GM23248 (cell line): ENCODE measurements around the gene CENPA. TPM values are rescaled to one million over a fixed set of nuclear protein-coding genes. Genes with fewer than 3 reads are reported as not detected.

Experiments
- DNase-seq: peaks from one replicate; pipeline ENCODE4 v3.0.0-alpha.2; 2015
- H2AFZ ChIP-seq: fragments of 200-600 bp; sonication (generic); 2 replicates; pipeline ENCODE4 v1.6.1; 2016; ENCODE audit warnings: antibody characterized with exemption
- H3F3A ChIP-seq: fragments of 200-600 bp; sonication (generic); 2 replicates; pipeline ENCODE4 v1.6.1; 2016; ENCODE audit warnings: mild to moderate bottlenecking, antibody characterized with exemption, mixed run types; ENCODE audit not compliant: insufficient read depth
- H3K27ac ChIP-seq: fragments of 200-600 bp; sonication (generic); 2 replicates; pipeline ENCODE4 v1.5.1; 2016; ENCODE audit warnings: mild to moderate bottlenecking
- H3K27me3 ChIP-seq: fragments of 200-600 bp; sonication (generic); replicated peaks from 2 replicates; pipeline ENCODE4 v1.6.1; 2016; ENCODE audit warnings: mild to moderate bottlenecking; ENCODE audit not compliant: insufficient read depth
- H3K36me3 ChIP-seq: fragments of 200-600 bp; sonication (generic); 2 replicates; pipeline ENCODE4 v1.6.1; 2016; ENCODE audit warnings: low read depth, mild to moderate bottlenecking
- H3K4me1 ChIP-seq: fragments of 200-600 bp; sonication (generic); 2 replicates; pipeline ENCODE4 v1.6.1; 2016; ENCODE audit warnings: mild to moderate bottlenecking; ENCODE audit not compliant: insufficient read depth
- H3K4me2 ChIP-seq: fragments of 200-600 bp; sonication (generic); one replicate; pipeline ENCODE4 v1.6.1; 2016; ENCODE audit warnings: mild to moderate bottlenecking; ENCODE audit not compliant: unreplicated experiment
- H3K4me3 ChIP-seq: fragments of 200-600 bp; sonication (generic); 2 replicates; pipeline ENCODE4 v1.5.1; 2016; ENCODE audit warnings: mild to moderate bottlenecking
- H3K79me2 ChIP-seq: fragments of 200-600 bp; sonication (generic); 2 replicates; pipeline ENCODE4 v1.6.1; 2016; ENCODE audit warnings: mild to moderate bottlenecking; ENCODE audit not compliant: insufficient read depth
- H3K9ac ChIP-seq: fragments of 200-600 bp; sonication (generic); 2 replicates; pipeline ENCODE4 v1.6.1; 2016; ENCODE audit warnings: mild to moderate bottlenecking
- H3K9me2 ChIP-seq: fragments of 200-600 bp; sonication (generic); 2 replicates; pipeline ENCODE4 v1.6.1; 2016; ENCODE audit warnings: mixed run types, mild to moderate bottlenecking, moderate library complexity; ENCODE audit not compliant: insufficient read depth
- H3K9me3 ChIP-seq: fragments of 200-600 bp; sonication (generic); one replicate; pipeline ENCODE4 v1.6.1; 2017; ENCODE audit warnings: low read depth
- H4K20me1 ChIP-seq: fragments of 200-600 bp; sonication (generic); 2 replicates; pipeline ENCODE4 v1.6.0; 2016; ENCODE audit not compliant: insufficient read depth
- EZH2 ChIP-seq: fragments of 200-600 bp; sonication (generic); IDR thresholded peaks from 2 replicates; pipeline ENCODE4 v1.6.1; 2018; ENCODE audit warnings: antibody characterized with exemption, mild to moderate bottlenecking; ENCODE audit not compliant: insufficient read depth, poor library complexity, severe bottlenecking
- EZH2phosphoT487 ChIP-seq: fragments of 200-600 bp; sonication (generic); IDR thresholded peaks from 2 replicates; pipeline ENCODE4 v1.6.1; 2018; ENCODE audit warnings: antibody characterized with exemption, moderate library complexity, mild to moderate bottlenecking, low read depth; ENCODE audit not compliant: insufficient read depth
- WGBS, 2 experiments: methylation state at CpG; one replicate each; pipeline ENCODE4 v1.1.6; 2015 to 2017; ENCODE audit warnings: low lambda C conversion rate in 2 of 2, low coverage in 1 of 2; ENCODE audit errors: missing lambda C conversion rate in 2 of 2; 5-methylcytosine and 5-hydroxymethylcytosine counted together
- in situ Hi-C: fragments of 300-500 bp; cut with MboI; formaldehyde crosslinking; loops from 2 replicates; pipeline ENCODE4 v1.15.0; 2020
- polyA plus RNA-seq: library from polyadenylated mRNA; unstranded; fragments of >200 nt; fragmentation: Nextera tagmentation; extraction: Ambion mirVana; gene quantifications from 2 replicates; pipeline ENCODE4 v1.2.1, GENCODE V29; 2016
- total RNA-seq: library from RNA; depleted of rRNA; stranded (reverse); fragments of >200 nt; shearing (Covaris generic); gene quantifications from 2 replicates; pipeline ENCODE4 v1.2.3, GENCODE V29; 2014

CENPA gene
- total and polyA plus RNA-seq, 2 experiments from 2014 or later = 8.1 to 12.1 TPM

GRCh38 chr2:26809211-26809610 is 23.4 kb downstream of the CENPA start:
- TF ChIP-seq EZH2 (no peak), EZH2phosphoT487 (no peak)
- no peak overlapping the region for H3K4me2 ChIP-seq
- no peak overlapping the region for H2AFZ ChIP-seq
- peaks cover 9% of the 10 kb centered on the region for H3K4me1 ChIP-seq
- H3F3A ChIP-seq = peaks cover 9% of the 10 kb centered on the region
- no peak overlapping the region for H3K4me3 ChIP-seq
- H3K79me2 ChIP-seq = no peaks in the 10 kb centered on the region
- H3K9me3 ChIP-seq = no peaks in the 10 kb centered on the region
- H3K27ac ChIP-seq = no peak overlapping the region
- H3K36me3 ChIP-seq = no peaks in the 10 kb centered on the region
- no peaks in the 10 kb centered on the region for H4K20me1 ChIP-seq
- 72 to 78% methylated on average over 3 of the region's 3 CpGs for whole genome bisulfite sequencing, 2 experiments
- no peaks in the 10 kb centered on the region for H3K9me2 ChIP-seq
- in situ Hi-C loops = no loop called here
- no peak overlapping the region for H3K9ac ChIP-seq
- peaks cover 14% of the 10 kb centered on the region; the same call in 1 of the 2 replicates for H3K27me3 ChIP-seq
- DNase-seq = no peak

GRCh38 chr2:26809876-26810577 is 24.2 kb downstream of the CENPA start:
- in situ Hi-C loops = no loop called here
- peaks cover 8% of the 10 kb centered on the region for H3K4me1 ChIP-seq
- H3K27me3 ChIP-seq = peaks cover 14% of the 10 kb centered on the region; the same call in 1 of the 2 replicates
- H3K9me2 ChIP-seq = no peaks in the 10 kb centered on the region
- no peaks in the 10 kb centered on the region for H3K79me2 ChIP-seq
- H3K9me3 ChIP-seq = no peaks in the 10 kb centered on the region
- TF ChIP-seq EZH2 (no peak), EZH2phosphoT487 (no peak)
- 30 to 37% methylated on average over 6 of the region's 6 CpGs for WGBS, 2 experiments
- no peak overlapping the region for H3K4me3 ChIP-seq
- H3K27ac ChIP-seq = no peak overlapping the region
- no peaks in the 10 kb centered on the region for H4K20me1 ChIP-seq
- DNase-seq = no peak
- H3K36me3 ChIP-seq = no peaks in the 10 kb centered on the region
- no peak overlapping the region for H3K4me2 ChIP-seq
- H3K9ac ChIP-seq = no peak overlapping the region
- H3F3A ChIP-seq = peaks cover 2% of the 10 kb centered on the region; the same call in 1 of the 2 replicates
- H2AFZ ChIP-seq = no peak overlapping the region

GRCh38 chr2:26811261-26811660 is 25.4 kb downstream of the CENPA start:
- Histone ChIP-seq H3K4me3 (no peak overlapping the region), H3K4me1 (no peaks in the 10 kb centered on the region), H3K79me2 (no peaks in the 10 kb centered on the region), H3K9me3 (no peaks in the 10 kb centered on the region), H3F3A (no peaks in the 10 kb centered on the region), H3K9ac (no peak overlapping the region), H4K20me1 (no peaks in the 10 kb centered on the region), H3K4me2 (no peak overlapping the region), H2AFZ (no peak overlapping the region), H3K27ac (no peak overlapping the region), H3K9me2 (no peaks in the 10 kb centered on the region), H3K36me3 (no peaks in the 10 kb centered on the region), H3K27me3 (peaks cover 14% of the 10 kb centered on the region; the same call in 1 of the 2 replicates)
- no peak for DNase-seq
- in situ Hi-C loops = no loop called here
- TF ChIP-seq EZH2 (no peak), EZH2phosphoT487 (no peak)
- 40 to 46% methylated on average over 8 of the region's 8 CpGs for WGBS, 2 experiments

- Histone ChIP-seq H3K27ac (no peak overlapping the region), H3F3A (no peaks in the 10 kb centered on the region), H3K9ac (no peak overlapping the region), H3K9me3 (no peaks in the 10 kb centered on the region), H3K9me2 (no peaks in the 10 kb centered on the region), H3K36me3 (no peaks in the 10 kb centered on the region), H3K4me3 (no peak overlapping the region), H3K4me2 (no peak overlapping the region), H3K27me3 (peaks cover 14% of the 10 kb centered on the region; the same call in 1 of the 2 replicates), H3K79me2 (no peaks in the 10 kb centered on the region), H3K4me1 (no peaks in the 10 kb centered on the region), H2AFZ (no peak overlapping the region), H4K20me1 (no peaks in the 10 kb centered on the region)
- DNase-seq = no peak
- WGBS, 2 experiments = 50 to 66% methylated on average over 12 to 14 of the region's 14 CpGs
- TF ChIP-seq EZH2phosphoT487 (no peak), EZH2 (no peak)
- in situ Hi-C loops = no loop called here
Observed at GRCh38 chr2:26811791-26812694, 26.2 kb downstream of the CENPA start.
